Lower leg skin (tissue), 3 donors: ENCODE results near the gene TNIP1.

Experiments
- CTCF ChIP-seq, 3 donors: fragments of 450-650 bp; IDR thresholded peaks; one replicate each; pipeline ENCODE4 v1.5.1; 2016; ENCODE audit warnings: antibody characterized with exemption in 3 of 3, mild to moderate bottlenecking in 3 of 3, moderate library complexity in 2 of 3
- POLR2A ChIP-seq, 2 donors: fragments of 450-650 bp; IDR thresholded peaks; one replicate each; pipeline ENCODE4 v1.6.1; 2016 to 2017; ENCODE audit warnings: antibody characterized with exemption in 2 of 2, mild to moderate bottlenecking in 1 of 2, moderate library complexity in 1 of 2

- no peak for TF ChIP-seq CTCF (IDR thresholded peaks at IDR 0.05)
- no peak for TF ChIP-seq POLR2A (IDR thresholded peaks at IDR 0.05)
These were observed 39.1 kb downstream of the TNIP1 start for GRCh38 chr5:151041577-151042268.
